HUDEP-2 (cell line): Measurements from ENCODE around the gene MGRN1.
A peak's percentile ranks its signal among the peaks of the same experiment; 100 is the strongest.

ENCODE experiments used
- DNase-seq, 76 experiments: peaks; one replicate each; lab custom pipeline; 2025; ENCODE audit not compliant: unreplicated experiment in 76 of 76; lab: John Stamatoyannopoulos, UW

MGRN1 gene

GRCh38 chr16:4694642-4695451 is 70.2 kb downstream of the MGRN1 start:
- DNase-seq: peak in 13 of 76 experiments; percentile 4 to 33 (median 12)

- DNase-seq: no peak
Measured at GRCh38 chr16:4695473-4696171, 71.0 kb downstream of the MGRN1 start.

- DNase-seq: peak in 71 of 76 experiments; percentile 24 to 81 (median 53)
Measured at GRCh38 chr16:4696172-4696904, 71.7 kb downstream of the MGRN1 start.

- no peak for DNase-seq
Measured at GRCh38 chr16:4696905-4697847, 72.5 kb downstream of the MGRN1 start.

GRCh38 chr16:4697848-4698291 is 73.2 kb downstream of the MGRN1 start:
- DNase-seq: no peak

- DNase-seq: no peak
Measured at GRCh38 chr16:4698321-4699045, 73.9 kb downstream of the MGRN1 start.

- no peak for DNase-seq
Measured at GRCh38 chr16:4699046-4699556, 74.5 kb downstream of the MGRN1 start.

- DNase-seq: no peak
Measured at GRCh38 chr16:4700380-4700996, 75.9 kb downstream of the MGRN1 start.

GRCh38 chr16:4700997-4701743 is 76.5 kb downstream of the MGRN1 start:
- DNase-seq: peak in 4 of 76 experiments; percentile 13 to 27 (median 16)

GRCh38 chr16:4701791-4702465 is 77.3 kb downstream of the MGRN1 start:
- DNase-seq: no peak

GRCh38 chr16:4702466-4702808 is 77.8 kb downstream of the MGRN1 start:
- no peak for DNase-seq

- no peak for DNase-seq
Measured at GRCh38 chr16:4703906-4704305, 79.3 kb downstream of the MGRN1 start.

GRCh38 chr16:4704491-4704890 is 79.9 kb downstream of the MGRN1 start:
- DNase-seq: no peak

- no peak for DNase-seq
Measured at GRCh38 chr16:4704913-4705312, 80.3 kb downstream of the MGRN1 start.

GRCh38 chr16:4706871-4707270 is 82.2 kb downstream of the MGRN1 start:
- DNase-seq: no peak

- DNase-seq: no peak
Measured at GRCh38 chr16:4709481-4709880, 84.9 kb downstream of the MGRN1 start.

GRCh38 chr16:4713663-4714501 is 89.3 kb downstream of the MGRN1 start:
- DNase-seq: no peak
